GM19455 (cell line): ENCODE measurements around the gene NOXO1.
A peak's percentile ranks its signal among the peaks of the same experiment; 100 is the strongest.

Experiments
- ATAC-seq: cut with Tn5 transposase; IDR thresholded peaks from one replicate; pipeline ENCODE4 v1.9.1; 2021; ENCODE audit not compliant: unreplicated experiment

NOXO1 gene

GRCh38 chr16:1981398-1981836 is at the start of gene NOXO1:
NOXO1 (minus strand) TSS chr16:1981469; CDS start chr16:1981179, 290 bp downstream.
- ATAC-seq, result no peak

- no peak for ATAC-seq
These were observed 48.8 kb upstream of the NOXO1 start for GRCh38 chr16:2030036-2030435.

GRCh38 chr16:2029350-2029749 is 48.1 kb upstream of the NOXO1 start:
- ATAC-seq, result no peak

- ATAC-seq, result no peak
These were observed 47.5 kb upstream of the NOXO1 start for GRCh38 chr16:2028620-2029220.

GRCh38 chr16:2028146-2028545 is 46.9 kb upstream of the NOXO1 start:
- ATAC-seq, result no peak

- no peak for ATAC-seq
These were observed 46.0 kb upstream of the NOXO1 start for GRCh38 chr16:2027024-2028010.

GRCh38 chr16:2026461-2027023 is 45.3 kb upstream of the NOXO1 start, which contains the start of gene NHERF2:
NHERF2 (plus strand) TSS chr16:2026902; CDS start chr16:2027006, 104 bp downstream.
- ATAC-seq, result no peak

GRCh38 chr16:2025878-2026460 is 44.7 kb upstream of the NOXO1 start:
- ATAC-seq, result no peak

- no peak for ATAC-seq
These were observed 44.0 kb upstream of the NOXO1 start for GRCh38 chr16:2025251-2025650.

GRCh38 chr16:2024032-2024420 is 42.8 kb upstream of the NOXO1 start:
- no peak for ATAC-seq

- peak; percentile 83 for ATAC-seq
These were observed 42.1 kb upstream of the NOXO1 start for GRCh38 chr16:2023092-2024031.

- ATAC-seq, result peak; percentile 16
These were observed 41.4 kb upstream of the NOXO1 start for GRCh38 chr16:2022723-2023091.

- no peak for ATAC-seq
These were observed 38.9 kb upstream of the NOXO1 start for GRCh38 chr16:2019921-2020831.

GRCh38 chr16:2019518-2019920 is 38.2 kb upstream of the NOXO1 start, which contains the start of gene NPW:
NPW (plus strand) TSS chr16:2019785.
- no peak for ATAC-seq

GRCh38 chr16:2016407-2016922 is 35.2 kb upstream of the NOXO1 start:
- no peak for ATAC-seq

- ATAC-seq, result no peak
These were observed 34.6 kb upstream of the NOXO1 start for GRCh38 chr16:2015947-2016208.

GRCh38 chr16:2015117-2015946 is 34.1 kb upstream of the NOXO1 start:
- no peak for ATAC-seq

- no peak for ATAC-seq
These were observed 32.3 kb upstream of the NOXO1 start for GRCh38 chr16:2013527-2013926.
